ENCODE data around the gene IL19.

IL19 gene

GRCh38 chr1:206866062-206866461 lies 95.5 kb downstream of the IL19 start:
- DNase-seq = no peak

GRCh38 chr1:206867239-206867638 lies 96.7 kb downstream of the IL19 start:
- DNase-seq = no peak

- no peak for DNase-seq
Measured at GRCh38 chr1:206867716-206868115, 97.1 kb downstream of the IL19 start.

- DNase-seq = no peak
Measured at GRCh38 chr1:206868264-206868663, 97.7 kb downstream of the IL19 start.

- DNase-seq = no peak
Measured at GRCh38 chr1:206872139-206872538, 101.6 kb downstream of the IL19 start.

- DNase-seq = no peak
Measured at GRCh38 chr1:206873603-206874188, 103.1 kb downstream of the IL19 start.

- DNase-seq = no peak
Measured at GRCh38 chr1:206875752-206876377, 105.3 kb downstream of the IL19 start.

GRCh38 chr1:206878456-206878855 lies 107.9 kb downstream of the IL19 start:
- DNase-seq = no peak

- no peak for DNase-seq
Measured at GRCh38 chr1:206880314-206880713, 109.7 kb downstream of the IL19 start.

GRCh38 chr1:206882555-206882954 lies 112.0 kb downstream of the IL19 start:
- no peak for DNase-seq

GRCh38 chr1:206883160-206883559 lies 112.6 kb downstream of the IL19 start:
- no peak for DNase-seq

- no peak for DNase-seq
Measured at GRCh38 chr1:206883876-206884275, 113.3 kb downstream of the IL19 start.

GRCh38 chr1:206885341-206886060 lies 114.9 kb downstream of the IL19 start:
- DNase-seq = no peak

- no peak for DNase-seq
Measured at GRCh38 chr1:206886831-206887230, 116.3 kb downstream of the IL19 start.

GRCh38 chr1:206887701-206888100 lies 117.1 kb downstream of the IL19 start:
- no peak for DNase-seq

GRCh38 chr1:206890125-206891060 lies 119.8 kb downstream of the IL19 start:
- no peak for DNase-seq

GRCh38 chr1:206891412-206891811 lies 120.8 kb downstream of the IL19 start:
- DNase-seq = no peak
